Left renal cortex interstitium (tissue), 4 donors: ENCODE data around the gene DHFR2. TPM values are rescaled to one million over a fixed set of nuclear protein-coding genes. Genes with fewer than 3 reads are reported as not detected.
"Not testable (repeated sequence)": the region's sequence is repeated elsewhere in the genome, so short reads cannot be mapped to it uniquely, and the experiment has no call there.

Source experiments
- DNase-seq, 4 donors: peaks; one replicate each; pipeline ENCODE4 v3.0.0-alpha.2; 2013; ENCODE audit warnings: low read depth in 4 of 4, low spot score in 2 of 4, missing footprints in 1 of 4
- polyA plus RNA-seq, 4 donors: library from polyadenylated mRNA; unstranded; fragments of 120-200 nt; gene quantifications; one replicate each; pipeline ENCODE4 v1.2.1, GENCODE V29; 2013; ENCODE audit not compliant: insufficient read length in 4 of 4

DHFR2 gene
- polyA plus RNA-seq, result 10 to 100 TPM; 10.5 to 12.5 (median 11.3) TPM

GRCh38 chr3:94062513-94063404 lies at the start of gene DHFR2, which contains the start of gene NSUN3:
TSS of gene DHFR2 (minus strand) at chr3:94062916. CDS start at chr3:94061511, 1,405 bp downstream.
TSS of gene NSUN3 (plus strand) at chr3:94063061. CDS start at chr3:94063127, 66 bp downstream.
- DNase-seq, result peak; percentile 88 to 97 (median 94)

- DNase-seq, result no peak
Observed at GRCh38 chr3:94110854-94111253, 48.1 kb upstream of the DHFR2 start.

- not testable (repeated sequence) for DNase-seq
Observed at GRCh38 chr3:94110232-94110631, 47.5 kb upstream of the DHFR2 start.

- DNase-seq, result no peak
Observed at GRCh38 chr3:94106268-94106667, 43.6 kb upstream of the DHFR2 start.

GRCh38 chr3:94101860-94102259 lies 39.1 kb upstream of the DHFR2 start:
- no peak for DNase-seq

GRCh38 chr3:94099311-94099710 lies 36.6 kb upstream of the DHFR2 start:
- no peak for DNase-seq

GRCh38 chr3:94098452-94098851 lies 35.7 kb upstream of the DHFR2 start:
- DNase-seq, result no peak

GRCh38 chr3:94095111-94095510 lies 32.4 kb upstream of the DHFR2 start:
- DNase-seq, result no peak

- DNase-seq, result no peak
Observed at GRCh38 chr3:94093151-94093550, 30.4 kb upstream of the DHFR2 start.

GRCh38 chr3:94092086-94092485 lies 29.4 kb upstream of the DHFR2 start:
- no peak for DNase-seq

GRCh38 chr3:94089126-94089525 lies 26.4 kb upstream of the DHFR2 start:
- DNase-seq, result no peak

GRCh38 chr3:94083261-94083660 lies 20.5 kb upstream of the DHFR2 start:
- DNase-seq, result no peak

GRCh38 chr3:94082391-94082937 lies 19.7 kb upstream of the DHFR2 start:
- peak in 1 of 4 donors; percentile 13 for DNase-seq

- no peak for DNase-seq
Observed at GRCh38 chr3:94081884-94082283, 19.2 kb upstream of the DHFR2 start.

GRCh38 chr3:94080552-94080951 lies 17.8 kb upstream of the DHFR2 start:
- DNase-seq, result not testable (repeated sequence)

GRCh38 chr3:94076055-94076454 lies 13.3 kb upstream of the DHFR2 start:
- no peak for DNase-seq

GRCh38 chr3:94071713-94072284 lies 9.1 kb upstream of the DHFR2 start:
- DNase-seq, result no peak

- no peak for DNase-seq
Observed at GRCh38 chr3:94070341-94070911, 7.7 kb upstream of the DHFR2 start.

GRCh38 chr3:94069194-94069813 lies 6.6 kb upstream of the DHFR2 start:
- DNase-seq, result peak in 1 of 4 donors; percentile 2
